ENCODE measurements around the gene F10.

DNA sequence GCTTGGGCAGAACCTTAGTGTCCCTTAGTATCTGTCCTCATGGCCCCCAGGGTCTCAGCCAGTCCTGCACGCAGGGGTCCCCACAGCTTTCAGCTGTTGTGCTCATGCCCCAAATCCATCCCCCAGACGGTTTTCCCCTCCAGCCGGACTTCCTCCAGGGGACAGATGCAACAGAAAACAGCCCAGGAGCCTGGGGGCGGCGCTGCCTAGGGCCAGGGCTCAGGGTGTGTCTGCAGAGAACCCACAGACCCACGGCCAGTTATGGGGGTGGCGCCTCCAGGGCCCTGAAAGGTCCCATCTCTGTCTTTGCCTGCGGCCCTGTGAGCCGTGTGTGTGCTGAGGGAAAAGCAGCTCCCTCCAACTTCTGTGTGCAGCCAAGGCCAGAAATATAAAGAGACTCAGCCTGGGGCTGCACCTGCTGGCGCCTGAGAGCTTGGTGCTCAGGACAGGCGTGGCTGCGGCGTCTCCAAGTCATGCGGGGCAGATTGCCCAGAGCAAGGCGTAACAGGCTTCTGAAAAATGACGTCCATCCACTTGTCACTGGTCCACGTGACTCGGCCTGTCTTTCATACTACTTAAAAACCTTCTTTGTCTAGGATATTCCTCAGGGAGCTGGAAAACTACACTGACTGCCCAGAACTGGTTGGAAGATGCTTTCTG is 39.1 kb upstream of the F10 start:
- TF ChIP-seq POLR2A (IDR thresholded peaks at IDR 0.05; ENCODE audit: low read length) (no peak), GATA1 (IDR thresholded peaks at IDR 0.05; ENCODE audit: low read depth, low read length) (no peak)
